Measurements from ENCODE around the gene GCSH. TPM values are rescaled to one million over a fixed set of nuclear protein-coding genes. Genes with fewer than 3 reads are reported as not detected.

The GCSH gene
- 10 to 100 TPM; 10.3 to 32.2 (median 23.7) TPM for total RNA-seq
- polyA plus RNA-seq = 10 to 100 TPM; 13.4 to 80.1 (median 25.6) TPM
- long read RNA-seq, donor 1, transcript GCSH-201 (5 exons, 1,597 nt) = major isoform, 29 of 31 reads
- long read RNA-seq, donor 1, partial matches to known transcripts = 0 of 31 reads
- long read RNA-seq, donor 1, other reads (novel, unspliced or antisense) = 0 of 31 reads
- long read RNA-seq, donor 2, transcript GCSH-201 (5 exons, 1,597 nt) = major isoform, 15 of 15 reads
- long read RNA-seq, donor 2, partial matches to known transcripts = 0 of 15 reads
- long read RNA-seq, donor 2, other reads (novel, unspliced or antisense) = 0 of 15 reads
- long read RNA-seq, donor 3, transcript GCSH-201 (5 exons, 1,597 nt) = major isoform, 19 of 22 reads
- long read RNA-seq, donor 3, partial matches to known transcripts = 0 of 22 reads
- long read RNA-seq, donor 3, other reads (novel, unspliced or antisense) = 0 of 22 reads
- long read RNA-seq, donor 4, transcript GCSH-201 (5 exons, 1,597 nt) = major isoform, 47 of 50 reads
- long read RNA-seq, donor 4, partial matches to known transcripts = 0 of 50 reads
- long read RNA-seq, donor 4, other reads (novel, unspliced or antisense) = 3 of 50 reads
- long read RNA-seq, donor 5, transcript GCSH-201 (5 exons, 1,597 nt) = major isoform, 52 of 54 reads
- long read RNA-seq, donor 5, partial matches to known transcripts = 0 of 54 reads
- long read RNA-seq, donor 5, other reads (novel, unspliced or antisense) = 1 of 54 reads
- long read RNA-seq, donor 6, transcript GCSH-201 (5 exons, 1,597 nt) = major isoform, 31 of 34 reads
- long read RNA-seq, donor 6, partial matches to known transcripts = 0 of 34 reads
- long read RNA-seq, donor 6, other reads (novel, unspliced or antisense) = 0 of 34 reads
- long read RNA-seq, donor 7, transcript GCSH-201 (5 exons, 1,597 nt) = major isoform, 9 of 9 reads
- long read RNA-seq, donor 7, partial matches to known transcripts = 0 of 9 reads
- long read RNA-seq, donor 7, other reads (novel, unspliced or antisense) = 0 of 9 reads
- long read RNA-seq, donor 8, transcript GCSH-201 (5 exons, 1,597 nt) = major isoform, 12 of 12 reads
- long read RNA-seq, donor 8, partial matches to known transcripts = 0 of 12 reads
- long read RNA-seq, donor 8, other reads (novel, unspliced or antisense) = 0 of 12 reads
- long read RNA-seq, donor 9, transcript GCSH-201 (5 exons, 1,597 nt) = major isoform, 21 of 25 reads
- long read RNA-seq, donor 9, partial matches to known transcripts = 0 of 25 reads
- long read RNA-seq, donor 9, other reads (novel, unspliced or antisense) = 0 of 25 reads
- long read RNA-seq, donor 10, transcript GCSH-201 (5 exons, 1,597 nt) = major isoform, 10 of 12 reads
- long read RNA-seq, donor 10, partial matches to known transcripts = 0 of 12 reads
- long read RNA-seq, donor 10, other reads (novel, unspliced or antisense) = 0 of 12 reads

DNA sequence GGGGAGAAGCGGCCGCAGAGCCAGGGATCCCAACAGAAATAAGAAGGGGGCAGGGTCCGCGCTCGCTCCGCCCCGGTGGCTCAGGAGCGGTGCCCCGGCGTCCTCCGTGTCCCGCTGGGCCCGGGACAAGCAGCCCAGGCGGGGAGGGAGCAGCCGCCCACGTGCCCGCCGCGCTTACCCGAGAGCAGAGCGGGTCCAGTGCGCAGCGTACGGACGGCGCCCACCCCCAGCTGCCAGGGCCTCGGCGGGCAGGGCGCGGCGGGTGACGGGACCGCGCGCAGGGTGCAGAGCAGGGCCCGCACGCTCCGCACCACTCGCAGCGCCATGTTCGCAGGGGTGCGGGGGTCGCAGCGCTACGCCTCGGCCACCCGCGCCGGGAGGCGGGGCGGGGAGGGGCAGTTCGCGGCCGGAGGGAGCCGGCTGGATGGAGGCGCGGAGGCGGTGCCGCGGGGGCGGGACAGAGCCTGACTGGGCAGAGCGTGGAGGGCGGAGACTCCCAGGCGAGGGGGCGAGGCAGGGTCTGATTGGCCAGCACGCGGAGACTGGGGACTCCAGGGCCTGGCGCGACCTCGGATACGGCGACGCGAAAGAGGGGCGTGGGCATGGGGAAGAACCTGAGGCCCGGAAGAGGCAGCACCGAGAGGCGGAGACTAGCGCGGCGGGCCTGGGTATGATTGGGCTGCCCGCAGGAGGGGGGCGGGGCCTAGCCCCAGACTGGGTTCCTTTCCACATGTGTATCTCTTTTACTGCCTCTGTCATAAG is at the start of gene GCSH:
Gene GCSH (minus strand): TSS at position 443 of the 762 bp plus-strand sequence. CDS start 117 bp downstream, at position 326.
- WGBS, 4 donors = 0 to 4% (median 1%) methylated on average over 8 to 74 of the region's 83 CpGs
- DNase-seq = peak; percentile 99 to 100 (median 99)
- Histone ChIP-seq H3K4me1 (replicated peaks in 1 of 2) (peaks cover 4% of the 10 kb centered on the region in 2 donors), H3K4me3 (peak within 1 kb of the TSS; percentile 3 to 65 (median 40)), H3K9me3 (replicated peaks in 1 of 3) (no peaks in the 10 kb centered on the region), H3K27me3 (no peaks in the 10 kb centered on the region), H3K27ac (peak within 1 kb of the TSS in 4 of 5 donors; percentile 46 to 83 (median 82)), H3K36me3 (replicated peaks in 1 of 2) (no peaks in the 10 kb centered on the region)
- TF ChIP-seq POLR2A (IDR thresholded peaks at IDR 0.05) = no peak
- TF ChIP-seq, protein P1, sequence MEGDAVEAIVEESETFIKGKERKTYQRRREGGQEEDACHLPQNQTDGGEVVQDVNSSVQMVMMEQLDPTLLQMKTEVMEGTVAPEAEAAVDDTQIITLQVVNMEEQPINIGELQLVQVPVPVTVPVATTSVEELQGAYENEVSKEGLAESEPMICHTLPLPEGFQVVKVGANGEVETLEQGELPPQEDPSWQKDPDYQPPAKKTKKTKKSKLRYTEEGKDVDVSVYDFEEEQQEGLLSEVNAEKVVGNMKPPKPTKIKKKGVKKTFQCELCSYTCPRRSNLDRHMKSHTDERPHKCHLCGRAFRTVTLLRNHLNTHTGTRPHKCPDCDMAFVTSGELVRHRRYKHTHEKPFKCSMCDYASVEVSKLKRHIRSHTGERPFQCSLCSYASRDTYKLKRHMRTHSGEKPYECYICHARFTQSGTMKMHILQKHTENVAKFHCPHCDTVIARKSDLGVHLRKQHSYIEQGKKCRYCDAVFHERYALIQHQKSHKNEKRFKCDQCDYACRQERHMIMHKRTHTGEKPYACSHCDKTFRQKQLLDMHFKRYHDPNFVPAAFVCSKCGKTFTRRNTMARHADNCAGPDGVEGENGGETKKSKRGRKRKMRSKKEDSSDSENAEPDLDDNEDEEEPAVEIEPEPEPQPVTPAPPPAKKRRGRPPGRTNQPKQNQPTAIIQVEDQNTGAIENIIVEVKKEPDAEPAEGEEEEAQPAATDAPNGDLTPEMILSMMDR (IDR thresholded peaks at IDR 0.05) = no peak
- intact Hi-C loops (cut with DNase I) = loop anchor here in 1 of 2 donors (10.0 kb wide), 1 partner anchor 61 kb away; the partner anchor contains the start of gene ATMIN

DNA sequence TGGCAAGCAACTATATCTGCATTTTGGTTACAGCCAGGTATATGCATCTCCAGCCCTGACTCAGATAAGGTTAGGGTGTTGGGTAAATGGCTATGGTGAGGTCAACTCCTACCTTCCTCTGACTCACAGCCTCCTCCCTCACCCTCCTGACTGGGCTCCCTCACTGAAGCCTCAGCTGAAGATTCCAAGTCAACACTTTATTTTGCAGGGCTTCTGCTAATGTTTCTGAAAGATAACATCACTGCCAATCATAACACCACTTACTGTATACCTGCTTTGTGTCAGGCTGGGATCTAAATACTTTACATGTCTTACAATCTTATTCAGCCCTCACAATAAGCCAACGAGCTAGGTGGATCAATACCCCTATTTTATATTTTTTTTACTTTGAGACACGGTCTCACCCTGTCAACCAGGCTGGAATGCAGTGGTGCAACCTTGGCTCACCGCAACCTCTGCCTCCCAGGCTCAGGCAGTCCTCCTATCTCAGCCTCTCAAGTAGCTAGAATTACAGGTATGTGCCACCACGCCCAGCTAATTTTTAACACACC is 47.8 kb upstream of the GCSH start:
- DNase-seq = no peak
- no peaks in the 10 kb centered on the region for H3K4me1 ChIP-seq (replicated peaks in 1 of 2)
- intact Hi-C loops (cut with DNase I) = no loop called here
- H3K27ac ChIP-seq = no peak overlapping the region
- 68 to 76% (median 70%) methylated on average over 4 of the region's 4 CpGs for WGBS, 4 donors
- peaks cover 4% of the 10 kb centered on the region for H3K27me3 ChIP-seq
- no peaks in the 10 kb centered on the region for H3K9me3 ChIP-seq (replicated peaks in 1 of 3)
- no peak for TF ChIP-seq POLR2A (IDR thresholded peaks at IDR 0.05)
- TF ChIP-seq, protein P1 (IDR thresholded peaks at IDR 0.05) = no peak
- no peaks in the 10 kb centered on the region for H3K36me3 ChIP-seq (replicated peaks in 1 of 2)
- H3K4me3 ChIP-seq = no peak overlapping the region

DNA sequence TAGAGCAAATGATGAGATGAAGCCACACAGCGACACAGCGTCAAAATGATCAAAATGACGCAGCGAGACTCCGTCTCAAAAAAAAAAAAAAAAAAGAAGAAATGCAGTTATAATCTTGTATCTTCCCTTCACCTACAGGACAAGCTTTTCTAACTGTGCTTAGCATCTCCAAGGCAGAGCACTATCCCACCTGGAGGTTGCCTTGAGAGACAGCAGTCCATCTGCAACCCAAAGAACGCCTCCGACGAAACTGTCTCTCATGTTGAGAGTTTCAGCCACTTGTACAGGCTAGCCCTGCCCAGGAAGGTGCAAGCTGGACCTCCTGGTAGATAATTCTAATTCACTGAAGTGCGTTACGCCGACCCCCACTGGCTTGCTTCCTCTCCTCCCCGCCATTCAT is 46.7 kb upstream of the GCSH start:
- H3K4me3 ChIP-seq = no peak overlapping the region
- no peak for TF ChIP-seq POLR2A (IDR thresholded peaks at IDR 0.05)
- TF ChIP-seq, protein P1 (IDR thresholded peaks at IDR 0.05) = no peak
- H3K9me3 ChIP-seq (replicated peaks in 1 of 3) = no peaks in the 10 kb centered on the region
- H3K36me3 ChIP-seq (replicated peaks in 1 of 2) = no peaks in the 10 kb centered on the region
- peaks cover 4% of the 10 kb centered on the region for H3K27me3 ChIP-seq
- H3K27ac ChIP-seq = no peak overlapping the region
- WGBS, 4 donors = 80 to 85% (median 81%) methylated on average over 12 of the region's 12 CpGs
- intact Hi-C loops (cut with DNase I) = no loop called here
- H3K4me1 ChIP-seq (replicated peaks in 1 of 2) = no peaks in the 10 kb centered on the region
- no peak for DNase-seq
